T-helper 2 cell treated with Interferon-gamma antibody and Interleukin-4, amounts not matched to agents 5 μg/mL and 100 μg/mL, for 36 hours (primary cell): ENCODE measurements around the gene AP5Z1.
A peak's percentile ranks its signal among the peaks of the same experiment; 100 is the strongest.

Source experiments
- DNase-seq: peaks from one replicate; pipeline ENCODE4 v3.0.0; 2021; ENCODE audit warnings: low spot score
- H3K27ac Mint-ChIP-seq: one replicate; pipeline ENCODE4 v1.8.0; 2021; ENCODE audit warnings: mild to moderate bottlenecking, mixed read lengths
- H3K27me3 Mint-ChIP-seq: one replicate; pipeline ENCODE4 v1.8.0; 2021; ENCODE audit warnings: low read depth, mixed read lengths
- H3K36me3 Mint-ChIP-seq: one replicate; pipeline ENCODE4 v1.8.0; 2021; ENCODE audit warnings: low read depth, mixed read lengths
- H3K4me1 Mint-ChIP-seq: one replicate; pipeline ENCODE4 v1.8.0; 2021; ENCODE audit warnings: low read depth, mixed read lengths
- H3K4me3 Mint-ChIP-seq: one replicate; pipeline ENCODE4 v1.8.0; 2022; ENCODE audit warnings: mild to moderate bottlenecking, moderate library complexity, mixed read lengths
- H3K9me3 Mint-ChIP-seq: one replicate; pipeline ENCODE4 v1.8.0; 2021; ENCODE audit warnings: mixed read lengths

AP5Z1 gene

DNA sequence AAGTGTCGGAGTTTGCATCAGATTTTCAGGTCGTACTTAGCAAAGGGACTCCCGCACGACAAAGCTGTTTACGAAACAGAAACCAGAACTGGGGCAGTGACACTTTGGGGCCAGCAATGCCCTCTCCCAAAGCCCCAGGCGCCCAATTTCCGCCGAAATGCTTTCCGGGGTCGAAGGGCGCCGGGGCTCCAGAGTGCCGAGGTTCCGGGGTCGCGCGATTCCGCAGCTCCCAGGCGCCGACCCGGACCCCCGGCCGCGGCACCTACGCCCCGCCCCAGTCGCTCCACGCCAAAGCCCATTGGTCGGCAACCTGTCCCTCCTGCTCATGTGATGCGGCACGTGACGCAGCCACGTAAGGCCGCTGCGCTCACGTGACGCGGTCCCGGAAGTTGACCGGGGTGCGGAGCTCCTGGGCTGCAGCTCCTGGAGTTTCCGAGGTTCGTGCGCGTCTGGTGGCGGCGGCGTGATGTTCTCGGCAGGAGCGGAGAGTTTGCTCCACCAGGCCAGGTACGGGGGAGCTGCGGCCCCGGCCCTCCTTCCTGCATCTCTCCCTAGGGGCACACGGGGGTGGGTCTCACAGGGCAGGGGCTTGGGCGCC, at the start of gene AP5Z1:
Gene AP5Z1 (plus strand): TSS at position 374 of the 598 bp plus-strand sequence. CDS start 93 bp downstream, at position 467.
- Mint-ChIP-seq H3K4me3 (peak within 1 kb of the TSS; percentile 95), H3K36me3 (peaks cover 16% of the 10 kb centered on the region), H3K4me1 (peaks cover 29% of the 10 kb centered on the region), H3K9me3 (no peaks in the 10 kb centered on the region), H3K27me3 (no peaks in the 10 kb centered on the region), H3K27ac (peak within 1 kb of the TSS; percentile 98)
- peak; percentile 92 for DNase-seq

GRCh38 chr7:4725850-4726450, 49.5 kb upstream of the AP5Z1 start:
- H3K4me1 Mint-ChIP-seq = peaks cover 19% of the 10 kb centered on the region
- peaks cover 5% of the 10 kb centered on the region for H3K36me3 Mint-ChIP-seq
- peak overlapping the region; percentile 90 for H3K4me3 Mint-ChIP-seq
- H3K9me3 Mint-ChIP-seq = no peaks in the 10 kb centered on the region
- H3K27ac Mint-ChIP-seq = peak overlapping the region; percentile 77
- H3K27me3 Mint-ChIP-seq = no peaks in the 10 kb centered on the region
- DNase-seq = no peak

DNA sequence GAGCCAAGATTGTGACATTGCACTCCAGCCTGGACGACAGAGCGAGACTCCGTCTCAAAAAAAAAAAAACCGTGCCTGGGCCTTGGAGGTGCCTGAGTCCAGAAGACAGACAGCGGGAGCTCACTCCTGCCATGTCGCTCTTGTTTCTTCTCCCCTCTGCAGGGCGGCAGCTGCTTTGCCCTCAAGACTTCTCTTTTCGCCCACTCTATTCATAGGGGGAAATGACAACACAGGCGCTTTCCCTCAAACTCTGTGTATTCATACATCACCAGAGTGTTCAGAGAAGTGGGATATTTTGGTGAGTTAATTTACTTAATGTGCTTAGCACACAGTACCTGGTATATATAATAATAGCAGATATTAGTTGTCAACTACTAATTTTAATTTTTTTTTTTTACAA, 48.9 kb upstream of the AP5Z1 start:
- Mint-ChIP-seq H3K4me3 (no peak overlapping the region), H3K9me3 (no peaks in the 10 kb centered on the region), H3K27ac (no peak overlapping the region), H3K27me3 (no peaks in the 10 kb centered on the region), H3K4me1 (peaks cover 19% of the 10 kb centered on the region), H3K36me3 (peaks cover 5% of the 10 kb centered on the region)
- no peak for DNase-seq

DNA sequence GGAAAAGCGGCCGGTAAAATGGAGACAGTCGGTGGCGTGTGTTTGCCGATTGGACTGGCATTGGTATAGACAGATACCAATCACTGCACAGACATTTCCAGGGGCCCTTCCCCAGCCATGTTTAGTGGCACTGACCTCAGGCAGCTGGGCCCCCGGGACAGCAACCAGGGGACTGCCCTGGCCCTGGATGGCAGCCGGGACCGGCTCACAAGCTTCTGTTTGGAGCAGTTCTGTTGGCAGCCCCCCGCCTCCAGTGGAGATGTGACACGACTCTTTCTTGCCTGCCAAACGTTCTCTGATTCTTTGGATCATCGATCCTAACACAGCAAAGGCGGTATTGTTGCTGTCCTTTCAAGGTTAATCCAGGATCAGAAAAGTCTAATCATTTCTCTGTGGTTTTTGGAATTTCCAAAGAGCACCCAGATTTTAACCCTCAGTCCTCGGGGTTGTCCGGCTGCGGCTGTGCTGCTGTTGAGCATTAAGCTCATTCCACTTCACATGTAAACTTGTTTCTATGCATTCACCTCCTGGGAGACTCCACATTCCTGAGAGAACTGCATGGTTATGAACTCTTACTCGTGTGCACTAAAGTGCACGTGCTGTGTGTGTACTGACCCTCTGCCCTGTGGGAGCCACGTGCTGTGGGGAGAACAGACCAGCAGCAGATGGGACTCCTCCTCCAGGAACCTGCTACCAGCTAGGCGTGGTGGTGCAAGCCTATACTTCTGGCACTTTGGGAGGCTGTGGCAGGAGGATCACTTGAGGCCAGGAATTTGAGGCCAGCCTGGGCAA, 47.3 kb upstream of the AP5Z1 start:
- Mint-ChIP-seq H3K9me3 (no peaks in the 10 kb centered on the region), H3K36me3 (peaks cover 13% of the 10 kb centered on the region), H3K27ac (no peak overlapping the region), H3K27me3 (no peaks in the 10 kb centered on the region), H3K4me3 (no peak overlapping the region), H3K4me1 (peaks cover 22% of the 10 kb centered on the region)
- no peak for DNase-seq

DNA sequence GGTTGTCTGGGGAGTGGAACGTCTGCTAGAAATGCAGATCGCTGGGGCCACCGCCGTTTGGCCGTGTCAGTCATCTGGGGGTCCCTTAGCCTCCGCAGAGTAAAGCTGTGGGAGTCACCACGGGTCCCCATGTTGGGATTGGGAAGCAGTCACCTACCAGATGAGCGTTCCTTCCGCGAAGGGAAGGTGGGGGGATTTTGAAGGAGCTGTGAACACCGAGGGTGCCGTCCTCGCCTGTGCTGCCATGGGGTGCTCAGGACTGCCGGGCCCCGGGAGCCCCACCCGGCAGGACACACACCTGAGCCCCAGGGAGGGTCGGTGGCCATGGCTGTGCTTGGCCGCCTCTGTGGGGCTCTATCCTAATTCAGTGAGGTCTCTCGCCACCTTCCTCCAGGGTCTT, 46.2 kb upstream of the AP5Z1 start:
- H3K36me3 Mint-ChIP-seq = peaks cover 20% of the 10 kb centered on the region
- H3K27me3 Mint-ChIP-seq = no peaks in the 10 kb centered on the region
- no peaks in the 10 kb centered on the region for H3K9me3 Mint-ChIP-seq
- no peak overlapping the region for H3K27ac Mint-ChIP-seq
- no peak for DNase-seq
- H3K4me3 Mint-ChIP-seq = no peak overlapping the region
- peaks cover 29% of the 10 kb centered on the region for H3K4me1 Mint-ChIP-seq

DNA sequence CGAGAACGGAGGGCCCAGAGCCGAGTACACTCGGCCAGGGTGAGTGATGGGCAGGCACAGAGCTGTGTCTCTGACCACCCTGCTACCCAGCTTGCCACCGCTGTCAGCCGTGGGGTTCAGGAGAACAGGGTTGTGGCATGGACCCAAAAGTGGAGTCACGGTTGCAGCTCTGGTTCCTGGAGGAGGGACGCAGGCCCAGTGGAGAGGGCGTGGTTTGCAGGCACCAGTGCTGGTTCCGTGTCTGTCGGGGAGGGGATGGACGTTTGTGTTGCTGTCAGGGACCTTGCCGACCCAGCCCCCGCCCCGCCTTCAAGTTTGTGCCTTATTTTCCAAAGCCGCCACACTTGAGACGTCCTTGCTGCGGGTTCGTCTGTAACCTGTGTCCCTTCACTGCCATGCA, 45.1 kb upstream of the AP5Z1 start:
- Mint-ChIP-seq H3K27ac (no peak overlapping the region), H3K36me3 (peaks cover 18% of the 10 kb centered on the region), H3K4me3 (no peak overlapping the region), H3K27me3 (no peaks in the 10 kb centered on the region), H3K4me1 (peaks cover 22% of the 10 kb centered on the region), H3K9me3 (no peaks in the 10 kb centered on the region)
- DNase-seq = no peak

DNA sequence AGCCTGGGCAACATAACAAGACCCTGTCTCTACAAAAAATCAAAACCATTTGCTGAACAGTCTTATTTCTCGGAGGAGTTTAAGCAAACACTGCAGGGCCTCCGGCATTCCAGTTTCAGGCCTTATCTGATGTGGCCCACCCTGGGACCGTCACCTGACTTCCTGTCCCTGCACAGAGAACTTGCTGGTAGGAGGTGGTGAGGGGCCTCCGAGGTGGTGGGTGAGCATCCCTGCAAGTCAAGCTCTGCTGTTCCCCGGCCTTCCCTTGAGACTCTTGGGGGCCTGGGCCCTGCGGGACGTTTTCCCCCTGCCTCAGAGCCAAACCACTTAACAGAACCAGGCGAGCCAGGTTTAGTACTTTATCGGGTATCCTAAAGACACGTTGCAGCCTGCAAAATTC, 44.5 kb upstream of the AP5Z1 start:
- H3K9me3 Mint-ChIP-seq = no peaks in the 10 kb centered on the region
- H3K27ac Mint-ChIP-seq = no peak overlapping the region
- no peak for DNase-seq
- H3K36me3 Mint-ChIP-seq = peaks cover 18% of the 10 kb centered on the region
- H3K4me1 Mint-ChIP-seq = peaks cover 21% of the 10 kb centered on the region
- no peak overlapping the region for H3K4me3 Mint-ChIP-seq
- H3K27me3 Mint-ChIP-seq = no peaks in the 10 kb centered on the region

DNA sequence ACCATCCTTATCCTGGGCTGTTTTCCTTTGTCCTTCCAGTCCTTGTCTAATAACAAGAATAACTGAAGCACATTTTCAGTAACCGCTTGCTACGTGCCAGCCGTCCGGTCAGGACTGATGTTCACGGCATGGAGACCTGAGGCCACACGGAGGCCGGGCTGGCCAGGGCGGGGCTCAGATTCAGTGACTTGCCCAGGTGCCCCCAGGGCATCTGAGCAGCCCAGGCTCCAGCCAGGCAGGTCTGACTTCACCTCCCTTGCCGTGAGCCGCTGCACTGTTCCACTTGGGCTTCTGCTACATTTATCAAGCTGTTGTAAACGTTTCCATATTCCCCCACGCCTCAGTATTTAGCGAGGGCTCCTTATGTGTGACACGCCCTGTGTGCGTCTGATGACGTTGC, 43.6 kb upstream of the AP5Z1 start:
- DNase-seq = no peak
- Mint-ChIP-seq H3K27ac (no peak overlapping the region), H3K27me3 (no peaks in the 10 kb centered on the region), H3K9me3 (no peaks in the 10 kb centered on the region), H3K4me1 (peaks cover 19% of the 10 kb centered on the region), H3K36me3 (peaks cover 18% of the 10 kb centered on the region), H3K4me3 (no peak overlapping the region)

DNA sequence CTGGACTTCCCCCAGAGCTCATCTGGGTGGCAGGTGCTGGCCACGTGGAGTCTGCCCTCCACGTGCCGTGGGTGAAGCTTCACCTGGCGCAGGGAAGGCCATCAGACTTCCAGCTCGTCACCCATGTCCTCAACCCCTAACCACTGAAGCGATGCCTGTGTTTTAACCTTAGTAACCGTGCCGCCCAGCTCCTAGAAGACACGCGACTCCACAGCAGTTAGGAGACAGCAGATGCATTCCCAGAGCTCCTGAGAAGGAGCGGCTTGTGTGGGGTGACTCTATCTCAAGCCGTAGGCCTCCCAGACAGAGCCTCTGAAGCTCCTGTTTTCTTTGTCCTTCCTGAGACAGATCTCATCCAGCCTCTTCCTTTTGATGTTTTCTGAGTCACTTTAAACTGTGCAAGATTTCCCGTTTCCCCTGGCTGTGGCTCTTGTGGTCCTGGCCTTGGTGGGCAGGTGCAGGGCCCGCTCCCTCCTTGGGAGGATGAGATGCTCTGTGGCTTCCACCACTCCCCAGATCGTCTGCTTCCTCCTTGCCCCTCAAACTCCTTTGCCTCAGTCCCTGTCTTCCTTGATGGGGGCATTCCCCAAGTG, 41.4 kb upstream of the AP5Z1 start:
- H3K4me3 Mint-ChIP-seq = peak overlapping the region; percentile 64
- no peaks in the 10 kb centered on the region for H3K9me3 Mint-ChIP-seq
- peaks cover 32% of the 10 kb centered on the region for H3K4me1 Mint-ChIP-seq
- no peaks in the 10 kb centered on the region for H3K27me3 Mint-ChIP-seq
- no peak for DNase-seq
- H3K27ac Mint-ChIP-seq = peak overlapping the region; percentile 63
- H3K36me3 Mint-ChIP-seq = peaks cover 20% of the 10 kb centered on the region

- Mint-ChIP-seq H3K4me3 (no peak overlapping the region), H3K9me3 (no peaks in the 10 kb centered on the region), H3K4me1 (peaks cover 39% of the 10 kb centered on the region), H3K36me3 (peaks cover 20% of the 10 kb centered on the region), H3K27ac (no peak overlapping the region), H3K27me3 (no peaks in the 10 kb centered on the region)
- DNase-seq = no peak
Observed at GRCh38 chr7:4734587-4735345, 40.7 kb upstream of the AP5Z1 start.

DNA sequence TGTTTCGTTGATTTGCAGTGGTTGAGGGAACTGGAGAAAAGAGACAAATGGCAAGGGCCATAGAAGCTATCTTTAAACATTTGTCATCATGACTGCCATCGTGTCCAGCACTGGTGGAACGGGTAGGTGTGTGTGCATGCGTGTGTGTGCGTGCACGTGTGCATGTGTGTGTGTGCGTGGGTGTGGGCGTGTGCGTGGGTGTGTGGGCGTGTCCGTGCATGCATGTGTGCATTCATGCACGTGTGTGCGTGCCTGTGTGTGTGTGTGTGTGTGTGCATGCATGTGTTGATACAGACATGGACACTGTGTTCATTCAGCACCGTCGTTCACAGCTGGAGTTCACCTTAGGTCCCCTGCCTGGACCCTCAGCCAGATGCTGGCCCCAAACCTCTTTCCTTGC, 38.1 kb upstream of the AP5Z1 start:
- H3K27ac Mint-ChIP-seq = no peak overlapping the region
- H3K9me3 Mint-ChIP-seq = no peaks in the 10 kb centered on the region
- H3K4me3 Mint-ChIP-seq = no peak overlapping the region
- no peak for DNase-seq
- peaks cover 38% of the 10 kb centered on the region for H3K4me1 Mint-ChIP-seq
- H3K27me3 Mint-ChIP-seq = no peaks in the 10 kb centered on the region
- peaks cover 23% of the 10 kb centered on the region for H3K36me3 Mint-ChIP-seq

DNA sequence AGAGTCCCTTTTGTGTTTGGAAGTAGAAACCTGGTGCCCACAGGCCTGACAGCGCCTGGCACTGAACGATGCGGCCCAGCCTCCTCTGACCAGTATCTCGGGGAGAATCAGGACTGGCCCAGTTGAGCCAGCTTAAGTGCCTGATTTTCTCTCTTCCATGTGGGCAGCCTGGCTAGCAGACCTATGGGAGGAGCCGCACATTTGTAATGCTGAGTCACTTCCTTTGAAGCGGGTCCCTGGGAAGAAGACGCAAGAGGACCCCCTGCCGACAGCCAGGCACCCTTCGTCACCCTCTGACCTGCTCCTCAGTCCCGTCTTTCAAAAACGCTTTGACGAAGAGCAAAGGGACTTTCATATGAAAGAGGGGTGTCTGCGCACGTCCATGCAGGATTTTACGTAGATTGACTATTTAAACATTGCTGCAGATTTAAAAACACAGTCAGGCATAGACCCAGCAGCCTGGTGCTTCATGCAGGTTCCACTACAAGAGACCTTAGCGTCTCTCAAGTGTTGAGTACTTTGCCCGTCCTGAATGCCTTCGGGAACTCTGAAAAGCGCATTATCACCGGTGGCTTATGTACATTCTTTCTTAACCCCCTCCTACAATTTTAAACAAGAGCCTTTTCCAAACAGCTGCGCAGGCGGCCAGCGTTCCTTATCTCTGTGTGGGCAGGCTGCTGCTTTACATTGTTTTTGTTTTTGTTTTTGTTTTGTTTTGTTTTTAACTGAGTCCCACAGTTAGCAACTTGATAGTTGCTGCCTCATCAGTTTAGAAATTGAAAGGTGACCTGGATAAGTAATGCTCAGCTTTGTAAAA, 36.5 kb upstream of the AP5Z1 start:
- Mint-ChIP-seq H3K27me3 (no peaks in the 10 kb centered on the region), H3K27ac (peak overlapping the region; percentile 89), H3K9me3 (no peaks in the 10 kb centered on the region), H3K4me1 (peaks cover 39% of the 10 kb centered on the region), H3K36me3 (peaks cover 27% of the 10 kb centered on the region), H3K4me3 (peak overlapping the region; percentile 79)
- peak; percentile 32 for DNase-seq

GRCh38 chr7:4739528-4739992, 35.9 kb upstream of the AP5Z1 start:
- Mint-ChIP-seq H3K9me3 (no peaks in the 10 kb centered on the region), H3K36me3 (peaks cover 28% of the 10 kb centered on the region), H3K4me1 (peaks cover 41% of the 10 kb centered on the region), H3K4me3 (peak overlapping the region; percentile 79), H3K27ac (peak overlapping the region; percentile 89), H3K27me3 (no peaks in the 10 kb centered on the region)
- peak; percentile 22 for DNase-seq
